ENCODE results near the gene SVIL.
A peak's percentile ranks its signal among the peaks of the same experiment; 100 is the strongest.
"Not testable (repeated sequence)": the region's sequence is repeated elsewhere in the genome, so short reads cannot be mapped to it uniquely, and the experiment has no call there.

The SVIL gene

GRCh38 chr10:29446327-29446726, 188.4 kb downstream of the SVIL start:
- peak; percentile 32 for DNase-seq

GRCh38 chr10:29443745-29444523, 190.8 kb downstream of the SVIL start:
- DNase-seq = peak; percentile 19

- DNase-seq = no peak
These were observed 193.8 kb downstream of the SVIL start for GRCh38 chr10:29440981-29441380.

GRCh38 chr10:29439005-29439404, 195.8 kb downstream of the SVIL start:
- not testable (repeated sequence) for DNase-seq

GRCh38 chr10:29438271-29438670, 196.5 kb downstream of the SVIL start:
- peak; percentile 61 for DNase-seq

- no peak for DNase-seq
These were observed 196.9 kb downstream of the SVIL start for GRCh38 chr10:29437871-29438270.

- DNase-seq = peak; percentile 84
These were observed 198.8 kb downstream of the SVIL start for GRCh38 chr10:29435809-29436501.

- DNase-seq = peak; percentile 56
These were observed 200.7 kb downstream of the SVIL start for GRCh38 chr10:29434111-29434510.

GRCh38 chr10:29431711-29432110, 203.1 kb downstream of the SVIL start:
- DNase-seq = no peak

- no peak for DNase-seq
These were observed 204.7 kb downstream of the SVIL start for GRCh38 chr10:29430101-29430500.

GRCh38 chr10:29428486-29428885, 206.3 kb downstream of the SVIL start:
- no peak for DNase-seq

GRCh38 chr10:29427667-29428066, 207.1 kb downstream of the SVIL start:
- DNase-seq = no peak

- DNase-seq = no peak
These were observed 208.4 kb downstream of the SVIL start for GRCh38 chr10:29426420-29426819.

- no peak for DNase-seq
These were observed 210.8 kb downstream of the SVIL start for GRCh38 chr10:29424017-29424416.

GRCh38 chr10:29420744-29421143, 214.0 kb downstream of the SVIL start:
- no peak for DNase-seq

GRCh38 chr10:29417324-29417723, 217.4 kb downstream of the SVIL start:
- DNase-seq = no peak

- no peak for DNase-seq
These were observed 218.9 kb downstream of the SVIL start for GRCh38 chr10:29415876-29416275.

- no peak for DNase-seq
These were observed 220.3 kb downstream of the SVIL start for GRCh38 chr10:29414501-29414900.

- no peak for DNase-seq
These were observed 222.3 kb downstream of the SVIL start for GRCh38 chr10:29412485-29412884.

GRCh38 chr10:29411666-29412315, 223.0 kb downstream of the SVIL start:
- DNase-seq = no peak

GRCh38 chr10:29409241-29410054, 225.3 kb downstream of the SVIL start:
- peak; percentile 74 for DNase-seq

- DNase-seq = no peak
These were observed 225.9 kb downstream of the SVIL start for GRCh38 chr10:29408847-29409240.
